GM21717 (cell line): ENCODE data around the gene LSM14B.
"Not testable (repeated sequence)": the region's sequence is repeated elsewhere in the genome, so short reads cannot be mapped to it uniquely, and the experiment has no call there.

Experiments
- ATAC-seq: cut with Tn5 transposase; IDR thresholded peaks from one replicate; pipeline ENCODE4 v1.9.1; 2021; ENCODE audit warnings: mild to moderate bottlenecking, moderate library complexity; ENCODE audit not compliant: unreplicated experiment

Gene LSM14B

GRCh38 chr20:62143957-62144825, 21.9 kb downstream of the LSM14B start:
- ATAC-seq, result no peak

- no peak for ATAC-seq
Observed at GRCh38 chr20:62145688-62146018, 23.4 kb downstream of the LSM14B start.

DNA sequence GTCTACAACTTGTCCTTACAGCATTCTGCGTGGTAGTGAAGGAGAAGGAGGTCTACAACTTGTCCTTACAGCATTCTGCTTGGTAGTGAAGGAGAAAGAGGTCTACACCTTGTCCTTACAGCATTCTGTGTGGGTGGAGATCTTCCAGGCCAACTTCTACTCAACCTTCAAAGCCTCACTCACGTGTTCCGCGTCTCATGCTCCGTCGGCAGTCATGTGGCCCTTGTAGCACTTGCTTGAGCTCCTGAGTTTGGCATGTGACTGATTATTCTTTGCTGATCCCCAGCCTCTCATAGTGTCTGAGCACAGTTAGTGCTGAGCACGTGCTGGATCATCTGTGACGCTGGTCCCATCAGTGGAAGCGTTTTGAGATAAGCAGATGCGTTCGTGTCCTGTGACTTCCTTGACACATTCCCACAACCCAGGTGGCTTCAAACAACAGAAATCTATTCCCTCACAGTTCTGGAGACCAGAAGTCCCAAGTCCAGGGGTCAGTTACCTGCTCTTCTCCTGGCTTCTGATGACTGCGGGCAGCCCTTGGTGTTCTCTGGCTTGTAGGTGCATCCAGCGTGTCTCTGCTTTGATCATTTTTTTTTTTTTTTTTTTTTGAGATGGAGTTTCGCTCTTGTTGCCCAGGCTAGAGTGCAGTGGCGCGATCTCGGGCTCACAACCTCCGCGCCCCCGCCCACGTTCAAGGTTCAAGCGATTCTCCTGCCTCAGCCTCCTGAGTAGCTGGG, 23.9 kb downstream of the LSM14B start:
- no peak for ATAC-seq

DNA sequence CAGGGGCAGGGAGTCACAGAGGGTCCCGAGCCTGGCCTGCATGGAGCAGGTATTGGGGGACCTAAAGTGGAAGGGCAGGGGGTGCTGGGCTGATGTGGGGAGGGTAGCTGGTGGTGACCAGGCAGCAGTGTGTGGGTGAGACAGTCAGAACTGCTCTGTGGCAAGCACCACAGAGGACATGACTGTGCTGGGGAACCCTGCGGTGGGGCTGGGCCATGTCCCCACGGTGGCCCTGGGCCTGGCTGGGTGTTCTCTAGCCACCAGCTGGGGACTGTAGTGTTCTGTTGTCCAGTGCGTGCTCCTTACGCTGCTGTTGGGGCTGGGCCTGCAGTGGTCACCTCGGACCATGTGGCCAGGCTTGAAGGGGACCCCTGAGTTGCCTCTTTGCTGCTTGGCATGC, 24.9 kb downstream of the LSM14B start:
- ATAC-seq, result no peak

GRCh38 chr20:62147528-62147927, 25.3 kb downstream of the LSM14B start:
- ATAC-seq, result no peak

DNA sequence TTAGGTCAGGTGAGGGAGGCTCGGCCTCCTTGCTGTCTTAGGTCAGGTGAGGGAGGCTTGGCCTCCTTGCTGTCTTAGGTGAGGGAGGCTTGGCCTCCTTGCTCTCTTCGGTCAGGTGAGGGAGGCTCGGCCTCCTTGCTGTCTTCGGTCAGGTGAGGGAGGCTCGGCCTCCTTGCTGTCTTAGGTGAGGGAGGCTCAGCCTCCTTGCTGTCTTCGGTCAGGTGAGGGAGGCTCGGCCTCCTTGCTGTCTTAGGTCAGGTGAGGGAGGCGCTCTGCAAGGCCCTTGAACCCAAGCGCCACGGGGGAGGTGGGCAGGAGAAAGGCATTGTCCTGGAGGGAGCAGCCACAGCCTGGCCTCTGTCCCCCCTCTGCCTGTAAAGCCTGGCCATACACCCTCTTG, 26.1 kb downstream of the LSM14B start:
- ATAC-seq, result not testable (repeated sequence)

GRCh38 chr20:62148908-62149314, 26.6 kb downstream of the LSM14B start:
- no peak for ATAC-seq

DNA sequence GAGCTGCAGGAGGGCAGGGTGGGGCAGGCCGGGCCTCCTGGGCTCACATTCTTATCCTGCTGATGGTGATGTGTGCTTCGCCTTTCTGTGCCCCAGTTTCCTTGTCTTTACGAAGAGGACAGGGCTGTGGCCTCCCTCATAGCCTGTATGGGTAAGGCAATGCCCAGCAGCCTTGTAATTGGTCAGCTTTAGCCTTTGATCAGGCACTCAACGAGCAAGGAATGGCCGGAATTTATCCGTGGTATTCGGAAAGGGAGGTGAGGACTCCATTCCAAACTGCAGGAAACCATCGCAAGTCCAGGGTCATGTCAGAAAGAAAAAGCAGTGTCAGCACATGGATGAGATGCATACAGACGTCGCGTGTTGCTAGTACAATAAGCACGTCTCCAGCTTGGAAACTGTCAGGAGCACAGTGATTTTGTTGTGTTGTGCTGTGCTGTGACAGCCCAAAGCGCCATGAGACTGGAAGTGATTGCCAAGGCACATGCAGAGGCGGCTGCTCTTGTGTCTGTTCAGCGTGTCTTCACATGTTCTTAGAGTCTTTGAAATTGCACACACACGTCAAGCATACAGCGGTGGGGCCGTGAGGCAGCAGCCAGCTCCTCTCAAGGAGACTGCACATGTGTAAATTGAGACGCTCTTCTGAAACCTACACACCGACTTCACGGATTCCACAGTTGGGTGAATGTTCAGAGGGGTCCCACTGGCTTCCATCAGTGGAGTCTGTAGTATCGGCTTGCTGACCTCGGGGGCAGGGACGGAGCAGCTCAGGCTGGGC, 27.4 kb downstream of the LSM14B start:
- no peak for ATAC-seq

DNA sequence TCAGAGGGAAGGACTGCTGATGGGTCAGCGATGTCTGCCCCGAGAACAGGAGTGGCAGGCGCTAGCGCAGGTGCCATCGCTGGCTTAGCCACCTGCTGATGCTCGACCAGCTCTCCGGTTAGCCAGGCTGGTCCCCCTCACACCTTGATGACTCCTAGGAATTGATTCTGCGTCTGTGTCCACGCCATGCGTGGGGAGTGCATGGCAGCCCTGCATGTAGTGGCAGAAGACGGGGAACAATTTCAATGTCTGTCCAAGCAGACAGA, 28.0 kb downstream of the LSM14B start:
- ATAC-seq, result no peak

DNA sequence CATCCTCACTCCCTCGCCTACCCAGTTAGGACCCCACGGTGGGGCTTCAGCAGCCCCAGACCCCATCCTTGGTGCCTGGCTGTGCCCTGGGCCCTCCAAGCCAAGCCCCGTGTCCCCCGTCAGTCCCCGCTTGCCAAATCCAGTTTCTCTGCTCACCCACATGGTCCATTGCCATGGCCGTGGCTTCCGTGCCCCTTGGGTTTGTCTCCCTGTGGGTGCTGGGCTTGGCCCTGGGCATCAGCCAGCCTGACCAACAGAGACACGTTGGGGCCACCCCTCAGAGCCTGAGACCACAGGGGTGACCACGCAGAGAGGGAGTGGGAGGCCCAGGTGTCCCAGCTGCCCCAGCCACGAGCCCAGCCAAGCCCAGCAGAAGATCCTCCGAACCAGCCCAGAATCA, 28.9 kb downstream of the LSM14B start:
- no peak for ATAC-seq

- ATAC-seq, result no peak
Observed at GRCh38 chr20:62151835-62152364, 29.6 kb downstream of the LSM14B start.

DNA sequence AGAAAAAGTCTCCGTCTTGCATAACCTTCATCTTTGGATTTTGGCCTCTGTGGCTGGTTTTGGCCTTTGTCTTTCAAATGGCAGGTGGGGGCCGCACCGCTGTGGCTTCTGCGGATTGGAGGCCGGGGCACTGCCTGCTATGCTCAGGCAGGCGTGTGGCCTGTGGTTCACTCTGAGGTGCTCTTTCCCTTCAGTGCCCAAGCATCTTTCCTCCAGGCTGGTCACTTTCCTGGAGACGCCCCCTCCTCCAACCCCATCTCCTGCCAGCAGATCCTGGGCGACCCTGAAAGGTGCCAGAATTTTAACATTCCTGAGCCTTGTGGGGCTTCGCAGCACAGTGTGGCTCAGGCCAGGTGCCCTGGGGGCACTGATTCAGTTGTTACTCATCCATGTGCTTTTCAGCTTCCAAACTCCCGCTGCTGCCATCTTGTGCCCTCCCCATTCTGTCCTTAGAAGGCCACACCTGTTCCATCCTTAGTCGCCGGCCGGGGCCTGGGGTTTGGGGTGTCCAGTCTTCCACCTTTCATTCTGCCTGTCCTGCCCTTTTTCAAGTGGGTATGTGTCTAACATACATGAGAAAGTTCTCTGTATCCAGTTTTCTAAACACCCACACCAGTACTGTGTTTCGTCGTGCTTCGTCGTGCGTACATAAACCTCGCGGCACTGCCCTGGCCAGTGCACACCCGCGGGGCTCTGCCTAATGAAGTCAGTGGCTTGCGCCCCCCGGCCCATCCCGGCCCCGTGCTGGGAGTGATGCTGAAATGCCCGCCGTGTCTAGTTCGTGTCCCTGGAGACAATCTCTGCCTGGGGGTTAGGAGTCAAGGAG, 33.4 kb downstream of the LSM14B start:
- no peak for ATAC-seq

- ATAC-seq, result no peak
Observed at GRCh38 chr20:62156254-62156556, 33.9 kb downstream of the LSM14B start.

GRCh38 chr20:62156592-62157386, 34.5 kb downstream of the LSM14B start:
- no peak for ATAC-seq

DNA sequence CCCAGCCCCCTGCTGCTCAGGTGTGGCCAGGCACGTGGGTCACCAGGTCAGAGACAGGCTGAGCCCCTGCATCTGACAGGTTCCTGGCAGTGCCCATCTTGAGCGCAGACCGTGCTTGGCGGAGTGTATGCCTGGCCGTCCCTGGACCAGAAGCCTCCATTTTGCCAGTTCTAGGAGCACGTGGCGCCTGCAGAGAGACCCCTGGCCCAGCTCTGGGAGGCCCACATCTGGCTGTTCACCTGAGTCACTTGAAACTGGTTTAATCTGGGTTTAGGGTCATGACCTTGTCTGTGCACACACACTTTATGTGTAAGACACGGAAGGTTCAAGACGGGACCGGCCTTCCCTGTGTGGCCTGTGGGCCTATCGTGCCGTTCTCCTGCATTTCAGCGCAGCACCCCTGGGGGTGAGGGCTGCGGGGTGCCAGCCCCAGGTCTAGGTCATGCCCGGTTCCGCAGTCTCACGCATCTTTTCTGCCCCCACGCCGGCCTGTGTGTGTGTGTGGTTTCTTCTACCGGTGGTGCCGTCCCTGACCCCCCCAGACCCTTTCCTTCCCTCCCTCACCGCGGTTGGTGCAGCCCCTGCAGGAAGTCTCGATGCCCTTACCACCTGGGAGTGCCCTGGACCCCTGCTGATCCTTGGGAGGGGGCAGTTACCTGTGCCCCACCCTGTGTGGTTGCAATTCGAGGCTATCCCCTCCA, 35.3 kb downstream of the LSM14B start:
- no peak for ATAC-seq

- no peak for ATAC-seq
Observed at GRCh38 chr20:62158088-62158400, 35.8 kb downstream of the LSM14B start.

DNA sequence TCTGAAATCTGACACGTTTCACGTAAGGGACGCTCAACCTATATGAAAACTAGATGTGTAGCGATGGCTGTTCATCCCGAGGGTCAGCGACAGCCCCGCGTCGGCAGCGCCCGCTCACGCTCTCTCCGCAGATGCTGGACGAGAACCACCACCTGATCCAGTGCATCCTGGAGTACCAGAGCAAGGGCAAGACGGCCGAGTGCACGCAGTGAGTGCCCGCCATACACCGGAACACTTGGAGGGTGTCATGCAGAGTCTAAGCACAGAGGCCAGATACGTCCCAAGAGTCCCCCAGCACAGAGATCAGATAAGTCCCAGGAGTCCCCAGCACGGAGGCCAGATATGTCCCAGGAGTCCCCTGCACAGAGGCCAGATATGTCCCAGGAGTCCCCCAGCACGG, 36.3 kb downstream of the LSM14B start:
- ATAC-seq, result no peak

DNA sequence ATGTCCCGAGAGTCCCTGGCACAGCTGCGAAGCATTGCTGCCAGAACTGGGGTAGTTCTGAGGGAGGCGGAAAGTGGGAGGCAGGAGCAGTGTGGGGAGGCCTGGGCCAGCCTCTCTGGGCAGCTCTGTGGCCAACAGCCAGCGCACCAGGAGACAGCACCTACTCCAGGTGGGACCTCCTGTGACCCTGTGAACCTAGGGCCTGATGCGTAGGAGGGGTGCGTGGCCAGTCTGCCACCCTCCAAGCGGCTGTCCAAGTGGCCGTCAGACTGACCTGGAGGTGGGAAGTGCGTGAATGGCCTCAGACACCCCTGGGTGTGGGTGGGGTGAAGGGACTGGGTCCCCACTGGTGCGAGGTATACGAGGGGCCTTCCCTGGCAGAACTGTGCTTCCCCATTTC, 36.8 kb downstream of the LSM14B start:
- no peak for ATAC-seq

GRCh38 chr20:62159839-62160238, 37.6 kb downstream of the LSM14B start:
- ATAC-seq, result no peak

DNA sequence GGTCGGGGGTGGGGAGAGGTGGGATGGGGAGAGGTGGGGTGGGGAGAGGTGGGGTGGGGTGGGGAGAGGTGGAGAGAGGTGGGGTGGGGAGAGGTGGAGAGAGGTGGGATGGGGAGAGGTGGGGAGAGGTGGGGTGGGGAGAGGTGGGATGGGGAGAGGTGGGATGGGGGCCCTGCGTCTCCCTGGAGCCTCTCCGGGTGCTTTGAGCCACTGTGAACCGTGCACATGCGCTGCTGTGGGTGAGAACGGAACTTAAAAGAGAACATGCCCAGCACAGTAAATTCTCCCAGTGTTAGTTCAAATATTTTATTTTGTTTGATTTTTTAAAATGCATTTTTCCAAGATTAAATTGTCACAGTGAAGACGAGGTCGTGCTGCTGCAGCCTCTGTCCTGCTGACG, 38.0 kb downstream of the LSM14B start:
- ATAC-seq, result no peak
